Retinal pigment epithelial cell (primary cell): ENCODE measurements around the gene SRPK1.

Source experiments
- DNase-seq: peaks from one replicate; pipeline ENCODE4 v3.0.0-alpha.2; 2010; ENCODE audit warnings: low read depth
- H3K4me3 ChIP-seq: 2 replicates; pipeline ENCODE4 v1.5.1; 2011; ENCODE audit warnings: mild to moderate bottlenecking, low read length, control low read depth, moderate library complexity
- CTCF ChIP-seq: conservative IDR thresholded peaks from 2 replicates; pipeline ENCODE4 v1.5.1; 2011; ENCODE audit warnings: low read depth, low read length, control low read depth, inconsistent platforms

SRPK1 gene

GRCh38 chr6:35931120-35931561 lies 10.2 kb upstream of the SRPK1 start:
- no peak overlapping the region for H3K4me3 ChIP-seq
- no peak for TF ChIP-seq CTCF
- no peak for DNase-seq

- TF ChIP-seq CTCF = no peak
These were observed 8.7 kb upstream of the SRPK1 start for GRCh38 chr6:35929601-35930000.

GRCh38 chr6:35926509-35927215 lies 5.8 kb upstream of the SRPK1 start:
- H3K4me3 ChIP-seq = no peak overlapping the region
- TF ChIP-seq CTCF = no peak
- DNase-seq = no peak

More at GRCh38 chr6:35929601-35930000, 8.7 kb upstream of the SRPK1 start:
- H3K4me3 ChIP-seq = no peak overlapping the region
- DNase-seq = no peak

GRCh38 chr6:35925961-35926360 lies 5.1 kb upstream of the SRPK1 start:
- no peak overlapping the region for H3K4me3 ChIP-seq
- TF ChIP-seq CTCF = no peak
- DNase-seq = no peak

- no peak for TF ChIP-seq CTCF
- no peak overlapping the region for H3K4me3 ChIP-seq
- DNase-seq = no peak
These were observed 3.2 kb upstream of the SRPK1 start for GRCh38 chr6:35924146-35924545.

- no peak overlapping the region for H3K4me3 ChIP-seq
- no peak for TF ChIP-seq CTCF
- DNase-seq = no peak
These were observed 1.2 kb upstream of the SRPK1 start for GRCh38 chr6:35922139-35922554.

- H3K4me3 ChIP-seq = peak overlapping the region; percentile 82
- no peak for DNase-seq
- no peak for TF ChIP-seq CTCF
These were observed 809 bp downstream of the SRPK1 start for GRCh38 chr6:35919827-35920751.
